ENCODE measurements around the gene ANXA3. TPM values are rescaled to one million over a fixed set of nuclear protein-coding genes. Genes with fewer than 3 reads are reported as not detected.

The ANXA3 gene
- total RNA-seq, 2 donors from 2014 or later = not detected

DNA sequence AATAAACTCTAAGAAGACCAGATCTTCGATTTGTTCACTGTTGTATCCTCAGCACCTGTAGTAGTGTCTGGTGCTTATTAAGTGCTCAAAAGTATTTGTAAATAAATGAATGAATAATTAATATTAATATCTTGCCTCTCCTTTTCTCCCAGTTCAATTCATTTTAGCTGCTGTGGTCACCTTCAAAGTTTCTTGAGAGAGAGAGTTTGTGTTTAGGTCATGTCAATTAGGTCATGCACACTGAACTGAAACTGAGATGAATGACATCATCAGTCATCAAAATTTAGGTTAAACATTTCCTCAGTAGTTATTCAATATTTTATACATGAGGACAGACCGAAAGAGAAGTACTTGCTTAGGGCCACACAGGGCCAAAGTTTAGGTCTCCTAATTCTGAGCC, 73.5 kb downstream of the ANXA3 start:
- Mint-ChIP-seq H3K27ac (no peak overlapping the region), H3K36me3 (ENCODE audit: low read depth) (no peaks in the 10 kb centered on the region), H3K9me3 (no peaks in the 10 kb centered on the region), H3K4me1 (no peaks in the 10 kb centered on the region), H3K4me3 (no peak overlapping the region), H3K27me3 (no peaks in the 10 kb centered on the region)
- ATAC-seq (replicated peaks) = peak; percentile 35

- Mint-ChIP-seq H3K4me1 (no peaks in the 10 kb centered on the region), H3K36me3 (ENCODE audit: low read depth) (no peaks in the 10 kb centered on the region), H3K27ac (no peak overlapping the region), H3K4me3 (no peak overlapping the region), H3K27me3 (no peaks in the 10 kb centered on the region), H3K9me3 (no peaks in the 10 kb centered on the region)
- peak; percentile 69 for ATAC-seq (replicated peaks)
Observed at GRCh38 chr4:78627046-78627965, 75.7 kb downstream of the ANXA3 start.

- H3K9me3 Mint-ChIP-seq = no peaks in the 10 kb centered on the region
- H3K27ac Mint-ChIP-seq = no peak overlapping the region
- H3K4me1 Mint-ChIP-seq = no peaks in the 10 kb centered on the region
- no peak for ATAC-seq (replicated peaks)
- H3K36me3 Mint-ChIP-seq (ENCODE audit: low read depth) = no peaks in the 10 kb centered on the region
- no peak overlapping the region for H3K4me3 Mint-ChIP-seq
- H3K27me3 Mint-ChIP-seq = peaks cover 3% of the 10 kb centered on the region
Observed at GRCh38 chr4:78627966-78628678, 76.6 kb downstream of the ANXA3 start.

GRCh38 chr4:78629991-78630541, 78.5 kb downstream of the ANXA3 start:
- Mint-ChIP-seq H3K9me3 (no peaks in the 10 kb centered on the region), H3K27me3 (peaks cover 7% of the 10 kb centered on the region), H3K4me1 (no peaks in the 10 kb centered on the region), H3K27ac (no peak overlapping the region), H3K36me3 (ENCODE audit: low read depth) (no peaks in the 10 kb centered on the region), H3K4me3 (no peak overlapping the region)
- ATAC-seq (replicated peaks) = no peak

GRCh38 chr4:78630615-78631014, 79.0 kb downstream of the ANXA3 start:
- no peak for ATAC-seq (replicated peaks)
- no peak overlapping the region for H3K27ac Mint-ChIP-seq
- H3K4me3 Mint-ChIP-seq = no peak overlapping the region
- no peaks in the 10 kb centered on the region for H3K36me3 Mint-ChIP-seq (ENCODE audit: low read depth)
- H3K27me3 Mint-ChIP-seq = peaks cover 10% of the 10 kb centered on the region
- no peaks in the 10 kb centered on the region for H3K9me3 Mint-ChIP-seq
- no peaks in the 10 kb centered on the region for H3K4me1 Mint-ChIP-seq

- no peak for ATAC-seq (replicated peaks)
- Mint-ChIP-seq H3K4me3 (no peak overlapping the region), H3K4me1 (no peaks in the 10 kb centered on the region), H3K27me3 (peaks cover 10% of the 10 kb centered on the region), H3K36me3 (ENCODE audit: low read depth) (no peaks in the 10 kb centered on the region), H3K9me3 (no peaks in the 10 kb centered on the region), H3K27ac (no peak overlapping the region)
Observed at GRCh38 chr4:78634011-78634664, 82.6 kb downstream of the ANXA3 start.

DNA sequence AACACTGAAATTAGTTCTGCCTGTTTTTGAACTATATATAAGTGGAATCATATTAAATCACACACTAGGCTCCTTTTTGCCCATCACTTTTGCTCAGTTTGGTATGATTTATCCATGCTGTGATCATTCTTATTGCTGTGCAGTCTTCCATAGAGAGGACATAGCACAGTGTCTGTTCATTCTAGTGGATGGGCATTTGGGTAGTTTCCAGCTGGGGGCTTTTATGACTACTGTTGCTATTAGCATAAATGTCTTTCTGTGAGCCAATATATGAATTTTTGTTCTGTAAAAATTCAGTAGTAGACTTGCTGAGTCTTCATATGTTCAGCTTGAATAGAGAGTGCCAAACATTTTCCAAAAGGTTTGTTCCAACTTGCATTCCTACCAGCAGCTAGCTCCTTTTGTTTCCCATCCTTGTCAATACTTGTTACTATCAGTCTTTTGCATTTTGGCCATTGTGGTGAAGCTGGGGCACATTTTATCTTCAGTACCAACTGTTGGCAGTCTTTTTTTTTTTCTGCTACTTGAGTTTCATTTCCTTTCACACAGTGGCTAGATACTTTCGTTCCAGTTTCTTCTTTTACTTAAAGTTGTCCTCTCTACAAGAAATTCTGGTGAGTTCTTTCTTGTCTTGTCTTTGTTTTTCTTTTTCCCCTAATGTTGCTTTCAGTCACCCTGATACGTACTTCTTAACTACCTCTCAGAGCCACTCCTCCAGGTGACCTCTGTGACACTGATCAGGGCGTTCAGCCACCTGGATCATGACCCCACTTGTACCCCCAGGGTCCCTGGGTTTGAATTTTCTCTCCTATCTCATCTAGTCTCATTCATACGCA, 87.0 kb downstream of the ANXA3 start:
- Mint-ChIP-seq H3K27me3 (peaks cover 4% of the 10 kb centered on the region), H3K4me3 (no peak overlapping the region), H3K4me1 (no peaks in the 10 kb centered on the region), H3K27ac (no peak overlapping the region), H3K9me3 (no peaks in the 10 kb centered on the region), H3K36me3 (ENCODE audit: low read depth) (no peaks in the 10 kb centered on the region)
- peak; percentile 14 for ATAC-seq (replicated peaks)

- H3K4me1 Mint-ChIP-seq = no peaks in the 10 kb centered on the region
- H3K4me3 Mint-ChIP-seq = no peak overlapping the region
- no peaks in the 10 kb centered on the region for H3K27me3 Mint-ChIP-seq
- no peaks in the 10 kb centered on the region for H3K36me3 Mint-ChIP-seq (ENCODE audit: low read depth)
- no peak for ATAC-seq (replicated peaks)
- H3K9me3 Mint-ChIP-seq = no peaks in the 10 kb centered on the region
- no peak overlapping the region for H3K27ac Mint-ChIP-seq
Observed at GRCh38 chr4:78640714-78641113, 89.1 kb downstream of the ANXA3 start.

- no peaks in the 10 kb centered on the region for H3K27me3 Mint-ChIP-seq
- no peak overlapping the region for H3K27ac Mint-ChIP-seq
- H3K9me3 Mint-ChIP-seq = no peaks in the 10 kb centered on the region
- no peak overlapping the region for H3K4me3 Mint-ChIP-seq
- no peaks in the 10 kb centered on the region for H3K36me3 Mint-ChIP-seq (ENCODE audit: low read depth)
- H3K4me1 Mint-ChIP-seq = no peaks in the 10 kb centered on the region
- no peak for ATAC-seq (replicated peaks)
Observed at GRCh38 chr4:78642934-78643333, 91.4 kb downstream of the ANXA3 start.

DNA sequence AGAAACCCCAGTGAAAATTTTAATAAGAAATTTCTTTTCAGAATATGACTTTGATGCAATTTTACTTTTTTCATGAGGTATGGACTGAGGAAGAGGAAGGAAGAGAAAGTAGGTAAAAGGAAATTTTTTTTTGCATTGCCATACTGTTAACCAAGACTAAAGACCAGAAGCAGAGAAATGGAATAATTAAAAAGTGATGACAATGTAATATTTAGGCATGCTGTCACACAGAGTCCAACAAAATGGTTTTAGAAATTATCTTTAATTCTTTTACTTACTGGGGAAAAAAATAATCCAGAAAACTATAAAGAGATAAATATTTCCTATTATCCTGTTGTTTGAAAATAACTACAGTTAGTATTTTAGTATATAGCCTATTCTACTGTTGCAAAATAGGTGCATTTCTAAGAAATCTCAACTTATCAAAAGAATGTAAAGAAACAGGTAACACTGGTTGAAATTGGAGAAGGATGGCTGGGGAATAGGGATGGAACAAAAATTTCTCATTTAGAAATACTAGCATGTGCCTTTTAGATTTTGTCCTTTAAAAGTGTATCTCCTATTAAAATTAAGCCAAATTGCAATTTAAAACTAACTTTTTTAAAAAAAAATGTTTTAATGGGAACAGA, 92.6 kb downstream of the ANXA3 start:
- Mint-ChIP-seq H3K27ac (no peak overlapping the region), H3K27me3 (no peaks in the 10 kb centered on the region), H3K9me3 (no peaks in the 10 kb centered on the region), H3K36me3 (ENCODE audit: low read depth) (no peaks in the 10 kb centered on the region), H3K4me3 (no peak overlapping the region), H3K4me1 (no peaks in the 10 kb centered on the region)
- no peak for ATAC-seq (replicated peaks)

DNA sequence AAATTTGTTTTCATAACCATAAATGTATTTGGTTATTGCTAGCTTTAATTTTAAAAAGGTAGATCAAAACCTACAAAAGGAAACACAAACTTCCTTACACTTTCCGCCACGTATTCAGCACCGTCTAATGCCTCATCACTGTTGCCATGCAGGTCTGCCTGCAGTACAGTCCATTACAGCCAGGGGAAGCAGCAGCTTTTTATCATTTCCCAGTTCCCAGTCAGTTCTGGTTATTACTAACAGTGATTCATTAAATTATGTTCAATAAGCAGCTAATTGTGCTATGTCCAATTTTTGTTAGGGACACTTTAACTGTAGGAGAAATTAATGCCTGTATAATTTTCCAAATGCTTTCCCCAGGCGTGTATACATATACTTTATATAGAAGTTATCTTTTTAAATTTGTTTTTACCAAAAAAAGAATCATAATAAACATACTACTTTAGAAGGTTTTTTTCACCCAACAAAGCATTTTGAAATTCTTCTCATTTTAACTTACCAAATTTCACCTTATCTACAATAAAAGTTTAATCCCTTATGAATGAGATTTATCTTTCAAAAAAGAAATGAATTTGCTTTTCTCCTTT, 93.3 kb downstream of the ANXA3 start:
- ATAC-seq (replicated peaks) = peak; percentile 72
- no peak overlapping the region for H3K27ac Mint-ChIP-seq
- no peaks in the 10 kb centered on the region for H3K27me3 Mint-ChIP-seq
- H3K9me3 Mint-ChIP-seq = no peaks in the 10 kb centered on the region
- H3K36me3 Mint-ChIP-seq (ENCODE audit: low read depth) = no peaks in the 10 kb centered on the region
- H3K4me3 Mint-ChIP-seq = no peak overlapping the region
- no peaks in the 10 kb centered on the region for H3K4me1 Mint-ChIP-seq

GRCh38 chr4:78645853-78646757, 94.5 kb downstream of the ANXA3 start:
- H3K27ac Mint-ChIP-seq = no peak overlapping the region
- no peaks in the 10 kb centered on the region for H3K9me3 Mint-ChIP-seq

More at GRCh38 chr4:78645853-78646757, 94.5 kb downstream of the ANXA3 start:
- Mint-ChIP-seq H3K4me3 (no peak overlapping the region), H3K4me1 (no peaks in the 10 kb centered on the region), H3K27me3 (peaks cover 4% of the 10 kb centered on the region), H3K36me3 (ENCODE audit: low read depth) (no peaks in the 10 kb centered on the region)
- ATAC-seq (replicated peaks) = no peak

Measured in activated T-helper 17 cell treated with anti-CD3 and anti-CD28 coated beads, Interleukin-2, amount 50 U/mL, for 72 hours (primary cell).